GM12892 (cell line): ENCODE data around the gene RAMP3.

Experiments
- POLR2A ChIP-seq: IDR thresholded peaks from 2 replicates; pipeline ENCODE4 v1.6.1; 2011; ENCODE audit warnings: low read depth, low read length, control low read depth
- POLR2AphosphoS5 ChIP-seq: IDR thresholded peaks from 2 replicates; pipeline ENCODE4 v1.6.1; 2011; ENCODE audit warnings: low read depth, low read length, control low read depth

GRCh38 chr7:45160417-45160881 is 2.9 kb downstream of the RAMP3 start:
- TF ChIP-seq POLR2A (no peak), POLR2AphosphoS5 (no peak)
